Measurements from ENCODE around the gene SLFN12. TPM values are rescaled to one million over a fixed set of nuclear protein-coding genes. Genes with fewer than 3 reads are reported as not detected.

The SLFN12 gene
- total RNA-seq, 4 donors from 2014 or later, result 11.1 to 15.0 (median 14.6) TPM

DNA sequence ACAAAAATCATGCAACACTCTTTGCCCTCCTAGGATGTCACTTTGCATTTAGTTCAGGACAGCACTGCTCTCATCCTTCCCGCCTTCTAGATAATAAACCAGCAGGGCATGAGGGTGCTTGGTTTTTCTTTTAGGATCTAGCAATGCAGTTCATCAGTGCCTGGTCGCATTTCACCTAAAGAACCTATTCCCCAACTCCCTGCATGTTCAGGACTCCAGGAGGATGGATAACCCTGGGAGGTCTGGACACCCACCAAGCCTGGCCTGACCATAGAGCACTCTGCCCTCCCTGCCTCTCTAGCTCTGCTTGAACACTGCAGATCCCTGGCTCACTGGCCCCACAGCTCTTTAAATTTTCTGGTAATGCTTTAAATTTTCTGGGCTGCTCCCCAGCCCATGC lies 2.6 kb downstream of the SLFN12 start:
- TF ChIP-seq, protein P1, sequence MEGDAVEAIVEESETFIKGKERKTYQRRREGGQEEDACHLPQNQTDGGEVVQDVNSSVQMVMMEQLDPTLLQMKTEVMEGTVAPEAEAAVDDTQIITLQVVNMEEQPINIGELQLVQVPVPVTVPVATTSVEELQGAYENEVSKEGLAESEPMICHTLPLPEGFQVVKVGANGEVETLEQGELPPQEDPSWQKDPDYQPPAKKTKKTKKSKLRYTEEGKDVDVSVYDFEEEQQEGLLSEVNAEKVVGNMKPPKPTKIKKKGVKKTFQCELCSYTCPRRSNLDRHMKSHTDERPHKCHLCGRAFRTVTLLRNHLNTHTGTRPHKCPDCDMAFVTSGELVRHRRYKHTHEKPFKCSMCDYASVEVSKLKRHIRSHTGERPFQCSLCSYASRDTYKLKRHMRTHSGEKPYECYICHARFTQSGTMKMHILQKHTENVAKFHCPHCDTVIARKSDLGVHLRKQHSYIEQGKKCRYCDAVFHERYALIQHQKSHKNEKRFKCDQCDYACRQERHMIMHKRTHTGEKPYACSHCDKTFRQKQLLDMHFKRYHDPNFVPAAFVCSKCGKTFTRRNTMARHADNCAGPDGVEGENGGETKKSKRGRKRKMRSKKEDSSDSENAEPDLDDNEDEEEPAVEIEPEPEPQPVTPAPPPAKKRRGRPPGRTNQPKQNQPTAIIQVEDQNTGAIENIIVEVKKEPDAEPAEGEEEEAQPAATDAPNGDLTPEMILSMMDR (IDR thresholded peaks at IDR 0.05; ENCODE audit: low read depth), result no peak

DNA sequence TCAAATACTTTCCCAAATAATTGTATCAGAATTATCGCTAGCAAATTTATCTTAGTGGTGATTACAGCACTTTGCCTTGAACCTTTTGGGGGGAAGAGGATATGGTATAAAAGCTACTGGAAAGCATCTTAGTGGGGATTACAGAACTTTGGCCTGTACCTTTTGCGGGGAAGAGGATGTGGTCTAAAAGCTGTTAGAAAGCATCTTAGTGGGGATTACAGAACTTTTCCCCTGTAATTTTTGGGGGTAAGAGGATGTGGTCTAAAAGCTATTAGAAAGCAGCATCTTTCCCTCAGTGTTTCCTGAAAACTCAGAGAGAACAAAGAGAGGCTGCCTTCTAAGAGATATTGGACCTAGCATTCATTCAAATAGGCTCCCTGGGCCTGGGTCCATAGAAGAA lies 4.1 kb downstream of the SLFN12 start:
- TF ChIP-seq, protein P1 (IDR thresholded peaks at IDR 0.05; ENCODE audit: low read depth), result no peak

DNA sequence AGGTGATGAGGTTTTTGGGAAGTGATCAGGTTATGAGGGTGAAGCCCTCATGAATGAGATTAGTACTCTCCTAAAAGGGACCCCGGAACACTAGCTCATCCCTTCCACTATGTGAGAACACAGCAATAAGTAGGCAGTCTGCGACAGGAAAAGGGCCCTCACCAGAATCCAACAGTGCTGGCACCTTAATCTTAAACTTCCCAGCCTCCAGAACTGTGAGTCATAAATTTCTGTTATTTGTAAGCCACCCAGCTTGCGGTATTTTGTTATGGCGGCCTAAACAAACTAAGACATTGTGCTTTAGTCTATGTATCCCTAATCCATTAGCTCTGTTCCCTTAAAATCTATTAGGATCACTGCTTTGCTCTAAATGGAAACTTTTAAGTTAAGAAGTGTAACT lies 8.5 kb downstream of the SLFN12 start:
- TF ChIP-seq, protein P1 (IDR thresholded peaks at IDR 0.05; ENCODE audit: low read depth), result no peak

DNA sequence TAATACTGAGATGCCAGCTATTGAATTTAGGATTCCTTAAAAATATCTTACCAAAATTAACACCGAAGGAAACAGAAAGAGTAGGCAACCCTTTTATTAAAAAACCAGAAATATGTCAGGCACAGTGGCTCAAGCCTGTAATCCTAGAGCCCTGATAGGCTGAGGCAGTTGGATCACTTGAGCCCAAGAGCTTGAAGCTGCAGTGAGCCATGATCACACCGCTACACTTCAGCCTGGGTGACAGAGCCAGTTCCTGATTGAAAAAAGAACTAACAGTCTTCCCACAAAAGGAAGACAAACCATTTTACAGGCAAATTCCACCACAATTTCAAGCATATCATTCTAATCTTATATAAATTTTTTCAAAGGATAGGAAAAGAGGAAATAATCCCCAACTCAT lies 15.6 kb downstream of the SLFN12 start:
- TF ChIP-seq, protein P1 (IDR thresholded peaks at IDR 0.05; ENCODE audit: low read depth), result no peak

DNA sequence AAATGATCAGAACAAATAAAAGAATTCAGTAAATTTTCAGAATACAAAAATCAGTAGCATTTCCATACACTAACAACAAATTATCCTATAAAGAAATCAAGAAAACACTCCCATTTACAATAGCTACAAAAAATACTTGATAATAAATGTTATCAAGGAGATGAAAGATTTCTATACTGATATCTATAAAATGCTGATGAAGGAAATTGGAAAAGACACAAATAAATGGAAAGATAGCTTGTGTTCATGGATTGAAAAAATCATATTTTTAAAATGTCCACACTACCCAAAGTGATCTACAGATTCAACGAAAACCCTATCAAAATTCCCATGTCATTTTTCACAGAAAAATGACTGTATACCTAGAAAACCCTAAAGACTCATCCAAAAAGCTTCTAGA lies 18.1 kb downstream of the SLFN12 start:
- TF ChIP-seq, protein P1 (IDR thresholded peaks at IDR 0.05; ENCODE audit: low read depth), result no peak

DNA sequence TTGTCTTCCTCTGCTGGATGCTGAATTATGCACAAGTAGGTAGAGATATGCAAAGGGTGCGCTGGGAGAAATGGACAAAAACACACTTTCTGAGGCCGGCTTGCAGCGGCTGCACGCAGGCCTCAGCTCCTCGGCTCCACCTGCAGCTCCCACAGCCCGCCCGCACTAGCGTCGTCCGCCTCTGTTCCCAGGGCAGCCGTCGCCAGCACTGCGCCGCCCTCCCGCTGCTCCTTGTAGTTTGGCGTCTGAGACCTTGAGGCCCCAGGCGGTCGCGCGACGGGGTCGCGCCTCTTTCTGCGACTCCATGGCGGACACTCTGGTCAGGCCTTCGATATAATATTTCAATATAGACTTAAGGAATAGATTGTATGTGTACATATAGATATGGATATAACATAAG lies 24.8 kb downstream of the SLFN12 start:
- TF ChIP-seq, protein P1 (IDR thresholded peaks at IDR 0.05; ENCODE audit: low read depth), result no peak

DNA sequence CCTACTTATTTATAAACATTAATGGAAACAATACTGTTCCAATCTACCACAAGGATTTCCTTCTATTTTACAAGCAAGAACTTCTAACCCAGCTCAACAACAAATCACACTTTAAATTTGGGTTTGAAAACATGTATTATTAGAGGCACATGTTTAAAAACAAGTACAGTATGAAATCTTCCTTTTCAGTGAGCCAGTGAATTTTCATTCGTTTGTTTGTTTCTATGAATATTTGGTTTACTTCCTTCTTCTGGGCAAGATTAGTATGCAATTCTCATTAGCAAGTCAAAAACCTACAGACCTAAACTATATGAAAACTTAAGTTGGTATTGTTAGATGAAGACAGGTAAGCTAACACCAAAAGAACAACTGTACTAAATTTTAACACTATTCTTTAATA lies 25.7 kb downstream of the SLFN12 start:
- TF ChIP-seq, protein P1 (IDR thresholded peaks at IDR 0.05; ENCODE audit: low read depth), result no peak

Measured in subcutaneous adipose tissue (tissue), 4 donors.